GM12875 (cell line): ENCODE measurements around the gene TULP3.

Experiments used
- H3K4me3 ChIP-seq: one replicate; pipeline ENCODE4 v1.5.1; 2011; ENCODE audit warnings: low read depth, low read length, control low read depth
- TF ChIP-seq, protein P1 (sequence below): IDR thresholded peaks from 2 replicates; pipeline ENCODE4 v1.5.1; 2011; ENCODE audit warnings: low read depth, mild to moderate bottlenecking, control low read depth, inconsistent platforms, low read length, moderate library complexity, borderline replicate concordance; ENCODE audit not compliant: insufficient read depth

TULP3 gene

GRCh38 chr12:2980630-2981029, 89.9 kb downstream of the TULP3 start:
- TF ChIP-seq, protein P1, sequence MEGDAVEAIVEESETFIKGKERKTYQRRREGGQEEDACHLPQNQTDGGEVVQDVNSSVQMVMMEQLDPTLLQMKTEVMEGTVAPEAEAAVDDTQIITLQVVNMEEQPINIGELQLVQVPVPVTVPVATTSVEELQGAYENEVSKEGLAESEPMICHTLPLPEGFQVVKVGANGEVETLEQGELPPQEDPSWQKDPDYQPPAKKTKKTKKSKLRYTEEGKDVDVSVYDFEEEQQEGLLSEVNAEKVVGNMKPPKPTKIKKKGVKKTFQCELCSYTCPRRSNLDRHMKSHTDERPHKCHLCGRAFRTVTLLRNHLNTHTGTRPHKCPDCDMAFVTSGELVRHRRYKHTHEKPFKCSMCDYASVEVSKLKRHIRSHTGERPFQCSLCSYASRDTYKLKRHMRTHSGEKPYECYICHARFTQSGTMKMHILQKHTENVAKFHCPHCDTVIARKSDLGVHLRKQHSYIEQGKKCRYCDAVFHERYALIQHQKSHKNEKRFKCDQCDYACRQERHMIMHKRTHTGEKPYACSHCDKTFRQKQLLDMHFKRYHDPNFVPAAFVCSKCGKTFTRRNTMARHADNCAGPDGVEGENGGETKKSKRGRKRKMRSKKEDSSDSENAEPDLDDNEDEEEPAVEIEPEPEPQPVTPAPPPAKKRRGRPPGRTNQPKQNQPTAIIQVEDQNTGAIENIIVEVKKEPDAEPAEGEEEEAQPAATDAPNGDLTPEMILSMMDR: no peak
- no peak overlapping the region for H3K4me3 ChIP-seq

GRCh38 chr12:2982361-2982760, 91.7 kb downstream of the TULP3 start:
- TF ChIP-seq, protein P1: no peak
- no peak overlapping the region for H3K4me3 ChIP-seq

DNA sequence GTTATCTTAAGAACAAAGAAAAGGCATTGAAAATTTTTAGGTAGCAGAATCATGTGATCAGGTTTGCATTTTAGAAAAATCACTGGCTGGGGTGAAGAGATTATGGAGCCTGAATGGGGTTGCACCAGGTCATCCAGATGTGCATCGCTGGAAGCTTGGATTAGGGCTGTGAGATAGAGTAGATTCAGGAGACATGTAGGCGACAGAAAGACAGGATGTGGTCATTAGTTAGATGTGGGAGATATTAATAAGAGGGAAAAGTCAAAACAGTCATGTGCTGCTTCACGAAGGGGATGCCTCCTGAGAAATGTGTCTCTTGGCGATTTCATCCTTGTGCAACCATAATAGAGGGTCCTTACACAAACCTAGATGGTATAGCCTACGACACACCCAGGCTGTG, 93.6 kb downstream of the TULP3 start:
- TF ChIP-seq, protein P1: no peak
- H3K4me3 ChIP-seq: no peak overlapping the region

DNA sequence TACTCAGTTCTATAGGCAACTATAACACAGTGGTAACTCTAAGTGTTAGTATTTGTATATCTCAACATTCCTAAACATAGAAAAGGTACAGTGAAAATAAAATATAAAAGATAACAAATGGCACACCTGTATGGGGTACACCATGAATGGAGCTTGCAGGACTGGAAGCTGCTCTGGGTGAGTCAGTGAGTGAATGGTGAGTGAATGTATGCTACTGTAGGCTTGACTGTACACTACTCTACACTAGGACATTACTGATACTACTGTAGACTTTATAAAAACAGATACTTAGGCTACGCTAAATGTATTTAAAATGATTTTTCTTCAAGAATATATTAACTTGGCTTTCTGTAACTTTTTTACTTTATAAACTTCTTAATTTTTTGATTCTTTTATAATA, 94.0 kb downstream of the TULP3 start:
- TF ChIP-seq, protein P1: no peak
- H3K4me3 ChIP-seq: no peak overlapping the region

DNA sequence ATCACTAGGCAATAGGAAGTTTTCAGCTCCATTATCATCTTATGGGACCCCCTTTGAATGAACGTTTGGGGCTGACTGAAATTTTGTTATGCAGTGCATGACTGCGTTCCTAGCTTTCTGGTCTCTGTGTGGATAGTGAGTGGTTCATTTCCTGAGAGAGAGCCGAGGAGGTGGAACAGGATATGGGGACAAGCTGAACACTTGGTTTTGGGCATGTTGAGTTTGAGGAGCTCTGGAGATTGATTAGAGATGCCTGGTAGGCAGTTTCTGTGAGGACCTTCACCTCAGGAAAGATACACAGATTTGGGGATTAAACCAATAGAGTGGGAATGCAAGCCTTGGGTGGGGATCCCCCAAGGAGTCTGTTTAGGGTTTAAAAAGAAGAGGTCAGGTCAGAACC, 96.2 kb downstream of the TULP3 start:
- no peak overlapping the region for H3K4me3 ChIP-seq
- TF ChIP-seq, protein P1: no peak

DNA sequence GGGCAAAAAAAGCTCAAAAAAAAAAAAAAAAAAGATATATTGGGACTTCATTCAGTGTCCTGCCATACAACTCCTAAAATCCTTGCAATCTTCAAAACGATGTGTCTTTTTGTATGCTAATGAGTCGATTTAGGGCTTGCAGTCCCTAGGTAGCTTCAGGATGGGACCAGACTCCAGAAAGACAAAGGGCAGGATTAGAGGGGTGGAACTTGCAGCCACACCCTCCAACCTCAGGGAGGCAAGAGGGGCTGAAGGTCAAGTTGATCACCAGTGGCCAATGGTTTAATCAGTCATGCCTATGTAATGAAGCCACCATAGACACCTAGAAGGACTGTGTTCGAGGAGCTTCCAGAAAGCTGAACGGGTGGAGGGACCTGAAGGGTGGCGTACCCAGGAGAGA, 97.8 kb downstream of the TULP3 start:
- TF ChIP-seq, protein P1: no peak
- no peak overlapping the region for H3K4me3 ChIP-seq
